Stimulated activated CD8-positive, alpha-beta memory T cell treated with anti-CD3 and anti-CD28 coated beads, Interleukin-12 subunit alpha, Interleukin-12 subunit beta, amount 100 ng/mL, for 1 hour (primary cell): ENCODE data around the gene PVR.
"Not testable (repeated sequence)": the region's sequence is repeated elsewhere in the genome, so short reads cannot be mapped to it uniquely, and the experiment has no call there.

Experiments used
- DNase-seq: peaks from one replicate; pipeline ENCODE4 v3.0.0-alpha.2; 2020; ENCODE audit warnings: low read depth

Gene PVR

DNA sequence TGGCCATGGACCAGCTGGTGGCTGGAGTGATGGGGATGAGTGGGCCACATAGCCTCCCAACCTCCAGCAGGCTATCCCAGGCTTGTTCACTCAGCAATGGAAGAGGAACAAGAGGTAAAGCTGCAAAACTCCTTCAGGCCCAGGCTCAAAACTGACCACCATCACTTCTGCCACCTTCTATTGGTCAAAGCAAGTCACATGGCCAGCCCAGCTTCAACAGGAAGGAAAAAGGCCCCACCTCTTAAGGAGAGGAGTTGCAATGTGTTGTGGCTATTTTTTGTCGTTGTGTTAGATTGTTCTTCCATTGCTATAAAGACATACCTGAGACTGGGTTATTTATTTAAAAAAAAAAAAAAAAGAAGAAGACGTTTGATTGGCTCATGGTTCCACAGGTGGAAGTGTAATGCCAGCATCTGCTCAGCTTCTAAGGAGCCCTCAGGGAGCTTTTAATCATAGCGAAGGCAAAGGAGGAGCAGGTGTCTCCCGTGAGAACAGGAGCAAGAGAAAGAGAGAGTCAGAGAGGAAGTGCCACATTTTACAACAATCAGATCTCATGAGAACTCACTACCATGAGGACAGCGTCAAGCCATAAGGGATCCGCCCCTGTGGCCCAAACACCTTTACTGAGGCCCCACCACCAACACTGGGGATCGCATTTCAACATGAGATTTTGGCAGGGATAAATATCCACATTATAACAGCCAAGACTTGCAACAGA lies 24.9 kb upstream of the PVR start:
- DNase-seq = no peak

DNA sequence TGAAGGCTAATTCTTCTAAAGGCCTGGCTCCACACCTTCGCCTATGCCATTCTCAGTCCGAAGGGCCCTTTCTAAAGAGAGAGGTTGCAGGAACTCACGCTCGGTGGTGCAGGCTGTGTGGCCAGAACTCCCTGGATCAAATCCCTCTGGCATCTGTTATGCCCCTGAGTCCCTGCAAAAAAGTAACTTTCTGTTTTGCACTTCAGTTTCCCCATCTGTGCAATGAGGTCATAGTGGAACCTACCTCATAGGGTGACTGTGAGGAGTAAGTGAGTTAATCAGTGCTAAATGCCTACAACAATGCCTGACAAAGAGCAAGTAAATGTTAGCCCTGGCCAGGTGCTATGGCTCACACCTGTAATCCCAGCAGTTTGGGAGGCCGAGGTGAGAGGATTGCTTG lies 23.0 kb upstream of the PVR start:
- no peak for DNase-seq

DNA sequence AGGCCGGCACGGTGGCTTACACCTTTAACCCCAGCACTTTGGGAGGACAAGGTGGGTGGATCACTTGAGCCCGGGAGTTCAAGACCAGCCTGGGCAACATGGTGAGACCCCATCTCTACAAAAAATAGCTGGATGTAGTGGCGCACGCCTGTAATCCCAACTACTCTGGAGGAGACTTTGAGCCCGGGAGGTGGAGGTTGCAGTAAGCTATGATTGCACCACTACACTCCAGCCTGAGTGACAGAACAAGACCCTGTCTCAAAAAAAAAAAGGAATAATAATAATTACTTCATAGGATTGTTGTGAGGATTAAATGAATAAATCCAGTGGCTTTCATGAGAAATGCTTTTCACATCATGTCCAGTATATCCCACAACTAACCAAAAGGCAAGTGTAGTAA lies 22.3 kb upstream of the PVR start:
- DNase-seq = no peak

DNA sequence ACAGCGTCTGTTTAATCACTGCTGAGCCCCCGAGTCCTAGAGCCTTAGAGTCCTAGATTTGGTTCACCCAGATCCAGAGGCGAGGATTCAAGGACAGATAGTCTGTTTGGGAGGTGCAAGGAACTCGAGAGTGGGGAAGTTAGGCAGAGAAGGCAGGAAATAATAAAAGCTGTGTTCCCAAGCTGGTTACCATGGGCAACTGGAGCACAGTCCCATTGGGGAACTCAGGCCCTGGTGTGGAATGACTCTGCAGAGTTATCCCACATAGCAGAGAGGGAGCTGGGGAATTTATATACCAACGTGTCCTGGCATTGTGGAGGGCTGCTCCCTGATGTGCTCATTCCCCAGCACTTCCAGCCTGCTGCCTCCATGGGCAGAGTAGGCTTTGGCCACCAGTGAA lies 20.6 kb upstream of the PVR start:
- DNase-seq = no peak

DNA sequence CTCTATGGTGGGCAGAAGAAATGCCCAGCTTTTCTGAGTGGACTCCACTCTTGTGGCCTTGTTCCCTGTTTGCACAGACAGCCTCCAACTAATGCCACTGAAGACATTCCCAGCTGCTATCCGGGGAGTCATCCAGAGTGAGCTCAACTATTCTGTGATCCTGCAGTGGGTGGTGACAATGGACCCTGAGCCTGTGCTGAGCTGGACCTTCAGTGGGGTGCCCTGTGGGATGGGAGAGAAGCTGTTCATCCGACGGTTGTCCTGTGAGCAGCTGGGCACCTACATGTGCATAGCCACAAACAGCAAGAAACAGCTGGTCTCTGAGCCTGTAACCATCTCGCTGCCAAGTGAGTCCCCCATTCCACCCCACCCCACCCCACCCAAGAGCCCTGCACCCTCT lies 20.1 kb upstream of the PVR start:
- no peak for DNase-seq

DNA sequence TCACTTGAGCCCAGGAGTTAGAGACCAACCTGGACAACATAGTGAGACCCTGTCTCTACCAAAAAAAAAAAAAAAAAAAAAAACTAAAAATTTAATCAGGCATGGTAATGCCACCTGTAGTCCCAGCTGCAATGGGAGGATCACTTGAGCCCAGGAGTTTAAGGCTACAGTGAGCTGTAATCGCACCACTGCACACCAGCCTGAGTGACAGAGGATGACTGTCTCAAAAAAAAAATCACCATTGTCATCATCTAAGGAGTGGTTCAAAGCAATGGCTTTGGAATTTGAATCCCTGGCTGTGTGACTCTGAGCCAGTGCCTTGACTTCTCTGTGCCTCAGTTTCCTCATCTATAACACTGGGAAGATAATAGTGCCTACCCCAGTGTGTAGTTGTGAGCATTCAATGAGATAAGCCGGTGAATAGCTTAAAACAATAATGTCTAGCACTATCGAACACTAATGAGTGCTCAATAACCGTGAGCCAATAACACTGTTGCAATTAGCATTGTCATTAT lies 18.8 kb upstream of the PVR start:
- DNase-seq = no peak

DNA sequence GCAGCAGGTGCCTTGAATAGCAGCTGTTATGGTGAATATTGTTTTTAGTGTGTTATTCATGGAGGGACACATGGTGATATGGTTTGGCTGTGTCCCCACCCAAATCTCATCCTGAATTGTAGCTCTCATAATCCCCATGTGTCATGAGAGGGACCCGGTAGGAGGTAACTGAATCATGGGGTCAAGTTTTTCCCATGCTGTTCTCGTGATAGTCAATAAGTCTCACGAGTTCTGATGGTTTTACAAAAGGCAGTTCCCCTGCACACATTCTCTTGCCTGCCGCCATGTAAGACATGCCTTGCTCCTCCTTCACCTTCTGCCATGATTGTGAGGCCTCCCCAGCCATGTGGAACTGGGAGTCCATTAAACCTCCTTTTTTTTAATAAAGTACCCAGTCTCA lies 18.1 kb upstream of the PVR start:
- not testable (repeated sequence) for DNase-seq

DNA sequence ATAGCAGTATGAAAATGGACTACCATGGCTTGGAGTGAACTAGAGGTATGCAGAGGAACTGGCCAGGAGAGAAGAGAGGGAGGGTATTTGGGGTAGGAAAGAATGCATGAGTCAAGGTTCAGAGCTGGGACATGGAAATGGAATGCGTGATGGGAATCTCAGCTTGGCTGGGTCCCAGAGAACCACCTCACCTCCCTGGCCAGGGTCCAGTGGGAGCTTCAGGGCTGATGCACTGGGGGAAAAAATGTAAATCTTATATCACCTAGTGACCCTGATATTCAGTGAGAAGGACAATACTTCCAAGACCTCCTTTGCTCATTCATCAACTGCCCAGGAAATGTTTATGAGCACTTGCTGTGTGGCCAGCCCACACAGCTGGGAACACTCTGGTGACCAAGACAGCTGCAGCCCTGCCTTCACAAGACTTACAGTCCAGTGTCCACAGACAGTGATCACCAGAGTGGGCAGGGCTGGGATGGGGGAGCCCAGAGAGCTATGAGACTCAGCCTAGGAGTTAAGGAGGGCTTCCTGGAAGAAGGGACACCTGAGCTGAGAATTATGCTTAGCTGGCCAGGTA lies 17.6 kb upstream of the PVR start:
- DNase-seq = no peak

DNA sequence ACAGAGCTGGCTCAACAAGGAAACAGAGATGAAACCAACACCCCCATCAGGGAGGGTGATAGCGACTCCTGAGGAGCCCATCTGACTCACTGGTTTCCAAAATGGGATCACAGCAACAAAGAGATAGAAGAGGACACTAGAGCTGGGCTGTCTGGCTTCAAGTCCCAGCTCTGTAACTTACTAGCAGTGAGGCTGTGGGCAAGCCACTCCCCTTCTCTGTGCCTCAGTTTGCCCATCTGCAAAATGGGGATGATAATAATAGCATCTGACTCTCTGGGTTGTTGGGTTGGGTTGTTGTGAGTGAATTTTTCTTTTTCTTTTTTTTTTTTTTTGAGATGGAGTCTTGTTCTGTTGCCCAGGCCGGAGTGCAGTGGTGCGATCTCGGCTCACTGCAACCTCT lies 16.1 kb upstream of the PVR start:
- DNase-seq = no peak

DNA sequence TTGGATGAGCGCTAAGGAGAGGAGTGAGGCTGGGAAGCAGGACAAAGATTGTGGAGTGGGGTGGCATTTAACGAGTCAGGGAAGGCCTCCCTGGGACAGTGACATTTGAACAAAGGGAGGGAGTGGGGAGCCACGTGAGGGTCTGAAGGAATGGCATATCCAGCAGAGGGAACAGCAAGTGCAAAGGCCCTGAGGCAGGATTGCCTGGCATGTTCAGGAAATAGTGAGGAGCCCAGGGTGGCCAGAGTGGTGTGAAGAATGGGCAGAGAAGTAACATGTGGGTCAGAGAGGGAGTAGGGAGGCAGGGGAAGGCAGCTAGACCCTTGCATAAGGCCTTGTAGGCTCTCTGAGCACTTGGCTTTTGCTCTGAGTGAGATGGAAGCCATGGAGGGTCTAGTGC lies 14.9 kb upstream of the PVR start:
- DNase-seq = no peak

DNA sequence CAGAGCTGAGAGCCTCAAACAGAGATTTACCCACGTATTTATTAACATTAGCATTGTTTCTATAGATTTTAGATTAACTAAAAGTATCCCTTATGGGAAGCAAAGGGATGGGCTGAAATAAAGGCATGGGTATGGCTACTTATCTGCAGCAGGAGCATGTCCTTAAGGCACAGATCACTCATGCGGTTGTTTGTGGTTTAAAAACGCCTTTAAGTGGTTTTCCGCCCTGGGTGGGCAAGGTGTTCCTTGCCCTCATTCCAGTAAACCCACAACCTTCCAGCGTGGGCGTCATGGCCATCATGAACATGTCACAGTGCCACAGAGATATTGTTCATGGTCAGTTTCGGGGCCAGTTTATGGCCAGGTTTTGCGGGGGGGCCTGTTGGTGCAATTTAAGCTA lies 12.1 kb upstream of the PVR start:
- not testable (repeated sequence) for DNase-seq

DNA sequence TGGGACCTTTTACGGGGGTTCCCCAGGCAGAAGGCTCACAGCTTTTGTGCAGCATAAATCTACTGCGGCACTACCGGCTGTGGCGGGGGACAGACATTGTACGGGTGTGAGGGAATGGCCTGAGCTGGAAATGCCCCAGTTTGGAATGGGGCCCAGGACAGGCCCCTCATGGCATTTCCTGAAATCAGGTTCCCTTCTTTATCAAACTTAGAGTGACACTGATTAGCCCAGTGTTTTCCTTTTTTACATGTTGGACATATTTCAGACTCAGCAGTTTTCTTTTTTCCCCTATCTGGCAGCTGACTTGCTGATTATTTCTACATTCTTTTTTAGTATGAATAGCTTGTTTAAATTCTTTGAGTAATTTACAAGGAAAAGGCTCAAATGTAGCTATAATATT lies 9.7 kb upstream of the PVR start:
- DNase-seq = not testable (repeated sequence)

DNA sequence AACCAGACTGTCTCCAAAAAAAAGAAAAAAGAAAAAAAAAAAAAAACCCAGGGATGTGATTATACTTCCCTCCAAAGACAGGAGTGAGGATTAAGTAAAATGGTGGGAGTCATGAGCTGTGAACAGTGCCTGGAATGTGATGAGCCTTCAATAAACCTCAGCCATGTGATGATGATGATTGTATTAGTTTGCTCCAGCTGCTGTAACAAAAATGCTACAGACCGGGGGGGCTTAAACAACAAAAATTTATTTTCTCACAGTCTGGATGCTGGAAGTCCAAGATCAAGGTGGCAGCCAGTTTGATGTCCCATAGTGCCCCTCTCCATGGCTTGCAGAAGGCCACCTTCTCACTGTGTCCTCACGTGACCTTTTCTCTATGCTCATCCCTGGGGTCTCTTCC lies 8.9 kb upstream of the PVR start:
- no peak for DNase-seq

DNA sequence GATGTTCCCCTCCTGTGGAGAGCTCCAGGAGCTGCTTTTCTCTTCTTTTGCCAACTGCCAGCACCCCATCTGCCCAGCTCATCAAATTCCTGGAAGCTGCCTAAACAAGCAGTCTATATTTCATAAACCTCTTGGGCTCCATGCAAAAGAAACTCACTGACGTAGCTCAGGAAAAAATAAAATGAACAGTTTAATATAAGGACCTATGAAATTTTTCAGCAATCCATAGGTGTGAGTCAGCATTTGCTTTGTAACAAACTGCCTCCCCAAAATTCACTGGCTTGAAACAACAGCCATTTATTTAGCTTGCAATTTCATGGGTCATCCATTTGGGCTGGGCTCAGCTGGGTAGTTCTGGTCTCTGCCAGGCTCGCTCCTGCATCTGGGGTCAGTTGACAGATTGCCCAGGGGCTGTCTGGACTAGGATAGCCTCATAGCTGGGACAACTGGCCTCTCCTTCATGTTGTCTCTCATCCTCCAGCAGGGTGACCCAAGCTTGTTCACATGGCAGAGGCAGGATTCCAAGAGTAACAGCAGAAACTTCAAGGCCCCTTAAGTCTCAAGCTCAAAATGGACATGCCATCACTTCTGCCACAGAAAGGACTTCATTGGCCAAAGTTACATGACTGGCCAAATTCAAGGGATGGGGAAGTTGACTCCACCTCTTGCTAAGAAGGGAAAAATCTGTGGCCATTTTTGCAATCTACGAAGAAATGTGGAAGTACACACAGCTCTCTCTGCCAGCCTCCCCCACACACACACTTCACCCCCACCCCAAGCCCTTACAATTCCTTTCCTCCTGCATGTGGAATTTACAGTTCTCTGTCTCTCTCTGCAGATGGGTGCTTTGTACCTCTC lies 7.9 kb upstream of the PVR start:
- no peak for DNase-seq

DNA sequence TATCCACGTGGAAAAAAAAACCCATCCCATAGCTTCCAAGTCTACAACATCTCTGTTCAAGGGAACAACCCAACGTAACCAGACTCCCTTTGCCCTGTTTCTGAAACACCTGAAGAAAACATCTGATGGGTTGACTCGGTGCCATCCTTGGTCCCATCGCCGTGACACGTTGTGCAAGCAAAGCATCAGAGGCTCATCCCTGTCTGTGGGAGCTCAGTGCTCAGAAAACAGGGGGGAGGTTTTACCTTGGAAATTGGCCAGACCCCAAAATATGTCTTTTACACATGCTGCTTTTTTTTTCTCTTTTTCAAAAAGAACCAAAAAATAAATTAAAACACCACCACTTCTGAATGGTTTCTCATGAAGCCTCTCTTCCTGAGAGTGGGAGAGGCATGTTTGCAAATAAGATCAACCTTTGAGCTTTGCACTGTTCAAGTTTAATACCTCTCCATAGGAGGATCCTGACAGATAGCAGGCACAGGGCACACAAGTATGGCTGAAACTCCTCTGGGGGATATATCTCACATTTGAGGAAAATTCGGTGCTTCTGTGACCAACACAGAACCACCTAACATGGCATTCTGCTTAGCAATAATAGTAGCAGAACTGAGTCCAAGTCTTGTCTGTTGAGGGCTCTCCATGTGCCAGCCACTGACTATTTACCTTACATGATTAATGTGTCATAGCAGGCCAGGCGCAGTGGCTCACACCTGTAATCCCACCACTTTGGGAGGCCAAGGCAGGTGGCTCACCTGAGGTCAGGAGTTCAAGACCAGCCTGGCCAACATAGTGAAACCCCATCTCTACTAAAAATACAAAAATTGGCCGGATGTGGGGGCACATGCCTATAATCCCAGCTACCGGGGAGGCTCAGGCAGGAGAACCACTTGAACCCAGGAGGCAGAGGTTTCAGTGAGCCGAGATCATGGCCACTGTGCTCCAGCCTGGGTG lies 7.0 kb upstream of the PVR start:
- DNase-seq = no peak

DNA sequence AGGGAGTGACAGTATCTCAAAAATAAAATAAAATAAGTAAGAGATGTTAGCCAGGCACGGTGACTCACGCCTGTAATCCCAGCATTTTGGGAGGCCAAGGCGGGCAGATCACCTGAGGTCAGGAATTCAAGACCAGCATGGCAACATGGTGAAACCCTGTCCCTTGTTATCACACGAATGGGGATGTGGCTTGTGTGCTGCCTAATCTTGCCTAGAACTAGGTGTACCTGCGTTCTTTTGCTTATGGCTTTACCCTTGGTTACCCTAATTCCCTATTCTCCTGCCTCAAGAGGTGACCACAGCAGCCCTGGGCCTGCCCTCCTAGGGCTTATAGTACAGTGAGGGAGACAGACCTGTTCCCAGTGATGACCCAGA lies 6.3 kb upstream of the PVR start:
- no peak for DNase-seq

DNA sequence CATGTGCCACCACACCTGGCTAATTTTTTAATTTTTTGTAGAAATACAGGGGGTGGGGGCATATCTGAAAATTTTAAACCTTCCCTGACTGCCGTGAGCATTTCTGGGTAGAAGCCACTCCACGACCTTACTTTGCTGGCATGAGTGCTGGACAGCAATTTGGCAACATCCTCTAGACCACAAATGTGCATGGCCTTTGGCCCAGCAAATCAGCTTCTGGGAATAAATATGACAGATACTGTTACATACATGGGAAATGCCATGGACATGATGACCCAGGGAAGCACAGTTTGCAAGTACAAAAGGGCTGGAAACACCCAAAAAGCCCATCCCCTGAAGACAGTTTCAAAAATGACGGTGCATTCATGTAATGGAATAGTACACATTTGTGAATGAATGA lies 3.2 kb upstream of the PVR start:
- DNase-seq = no peak

DNA sequence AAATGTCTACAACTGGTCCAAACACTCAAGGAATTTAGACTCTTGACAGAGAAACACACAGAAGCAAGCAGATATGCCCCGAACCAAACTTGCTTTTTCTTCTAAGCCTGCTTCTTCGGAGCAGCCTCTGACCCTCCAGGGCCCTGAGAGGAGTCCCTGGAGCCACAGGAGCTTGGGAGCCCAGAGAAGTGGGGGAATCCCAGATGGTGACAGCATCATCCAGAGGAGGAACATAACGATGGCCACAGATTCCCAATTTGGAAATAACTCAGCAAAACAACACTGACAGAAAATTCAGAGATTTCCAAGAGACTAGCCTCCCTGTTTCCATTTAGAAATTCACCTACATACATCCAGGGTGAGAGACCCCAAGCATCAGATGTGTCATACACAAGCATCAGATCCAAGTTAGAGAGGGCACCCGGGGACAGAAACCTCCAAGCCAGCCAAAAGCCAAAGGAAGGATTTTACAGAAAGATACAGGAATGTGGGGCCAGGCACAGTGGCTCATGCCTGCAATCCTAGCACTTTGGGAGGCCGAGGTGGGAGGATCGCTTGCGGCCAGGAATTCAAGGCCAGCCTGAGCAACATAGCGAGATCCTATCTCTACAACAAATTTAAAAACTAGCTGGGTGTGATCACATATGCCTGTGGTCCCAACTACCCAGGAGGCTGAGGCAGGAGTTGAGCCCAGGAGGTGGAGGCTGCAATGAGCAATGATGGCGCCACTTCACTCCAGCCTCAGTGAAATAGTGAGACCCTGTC lies 2.0 kb upstream of the PVR start:
- DNase-seq = no peak

DNA sequence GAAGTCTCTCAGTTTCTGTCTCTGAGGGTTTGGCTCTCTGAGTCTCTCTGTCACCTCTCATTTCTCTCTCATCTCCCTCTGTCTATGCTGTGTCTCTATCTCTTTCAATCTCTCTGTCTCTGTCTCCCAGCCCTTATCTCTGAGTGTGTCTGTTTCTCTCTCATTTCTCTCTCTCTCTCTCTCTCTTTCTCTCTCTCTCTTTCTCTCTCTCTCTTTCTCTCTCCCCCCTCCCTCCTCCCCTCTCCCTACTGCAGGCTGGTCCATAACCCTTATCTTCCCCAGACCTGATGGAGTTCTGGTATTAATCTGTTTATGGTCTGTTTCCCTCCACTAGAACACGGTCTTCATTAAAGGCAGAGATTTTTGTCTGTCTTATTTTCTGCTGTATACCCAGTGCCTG lies 1.3 kb upstream of the PVR start:
- no peak for DNase-seq

DNA sequence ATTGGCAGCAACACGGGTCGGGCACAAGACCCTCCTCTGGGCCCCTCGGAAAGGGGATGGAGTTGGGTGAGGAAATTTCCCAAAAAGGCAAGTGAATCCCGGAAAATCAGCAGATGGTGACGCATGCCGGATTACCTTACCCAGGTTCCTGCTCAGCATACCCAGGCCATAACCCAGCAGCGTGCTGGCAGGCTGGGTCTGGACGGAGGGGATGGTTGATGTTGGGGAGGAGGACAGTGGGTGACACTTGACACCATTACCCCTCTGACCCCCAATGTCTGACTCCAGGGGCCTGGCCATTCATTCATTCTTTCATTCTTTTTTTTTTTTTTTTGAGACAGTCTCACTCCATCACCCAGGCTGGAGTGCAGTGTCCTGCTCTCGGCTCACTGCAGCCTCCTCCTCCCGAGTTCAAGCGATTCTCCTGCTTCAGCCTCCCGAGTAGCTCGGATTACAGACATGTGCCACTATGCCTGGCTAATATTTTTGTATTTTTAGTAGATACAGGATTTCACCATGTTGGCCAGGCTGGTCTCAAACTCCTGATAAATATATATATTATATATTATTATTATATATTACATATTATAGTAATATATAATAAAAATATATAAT lies 799 bp downstream of the PVR start:
- no peak for DNase-seq
